GM12878 (cell line): ENCODE data around the gene COG4. TPM values are rescaled to one million over a fixed set of nuclear protein-coding genes. Genes with fewer than 3 reads are reported as not detected.

Experiments
- ASH2L ChIP-seq: fragments of 300-600, 200-600 bp; sonication (generic); IDR thresholded peaks from 2 replicates; pipeline ENCODE4 v1.6.1; 2017; ENCODE audit warnings: low read depth, mild to moderate bottlenecking, borderline replicate concordance
- ATF7 ChIP-seq: fragments of 450-650 bp; IDR thresholded peaks from 2 replicates; pipeline ENCODE4 v1.6.1; 2016; ENCODE audit warnings: low read depth, mild to moderate bottlenecking
- BMI1 ChIP-seq: fragments of 450-650 bp; IDR thresholded peaks from 2 replicates; pipeline ENCODE4 v1.6.1; 2016; ENCODE audit warnings: mild to moderate bottlenecking, moderate library complexity, borderline replicate concordance
- BRCA1 ChIP-seq: IDR thresholded peaks from 2 replicates; pipeline ENCODE4 v1.6.1; 2011; ENCODE audit warnings: low read depth, low read length, improper control_type of control experiment
- E2F8 ChIP-seq: fragments of 450-650 bp; IDR thresholded peaks from 2 replicates; pipeline ENCODE4 v1.6.1; 2018; ENCODE audit warnings: mild to moderate bottlenecking, low read depth, moderate library complexity; ENCODE audit not compliant: partially characterized antibody
- FOXK2 ChIP-seq: fragments of 450-650 bp; IDR thresholded peaks from 2 replicates; pipeline ENCODE4 v1.6.1; 2017; ENCODE audit warnings: mild to moderate bottlenecking, moderate library complexity
- FOXM1 ChIP-seq: IDR thresholded peaks from 2 replicates; pipeline ENCODE4 v1.6.1; 2012; ENCODE audit warnings: low read depth, mild to moderate bottlenecking, inconsistent platforms, low read length, moderate library complexity
- HDGF ChIP-seq: fragments of 450-650 bp; IDR thresholded peaks from 2 replicates; pipeline ENCODE4 v1.6.1; 2016; ENCODE audit warnings: antibody characterized with exemption
- LARP7 ChIP-seq: fragments of 450-650 bp; IDR thresholded peaks from 2 replicates; pipeline ENCODE4 v1.6.1; 2017; ENCODE audit warnings: mild to moderate bottlenecking
- MEF2B ChIP-seq: fragments of 450-650 bp; IDR thresholded peaks from 2 replicates; pipeline ENCODE4 v1.6.1; 2018; ENCODE audit warnings: mild to moderate bottlenecking, moderate library complexity; ENCODE audit not compliant: partially characterized antibody, poor library complexity, severe bottlenecking
- MTA2 ChIP-seq: fragments of 450-650 bp; IDR thresholded peaks from 2 replicates; pipeline ENCODE4 v1.6.1; 2016; ENCODE audit warnings: low read depth, mild to moderate bottlenecking, moderate library complexity
- MXI1 ChIP-seq: fragments of 150-350 bp; IDR thresholded peaks from 2 replicates; pipeline ENCODE4 v1.6.1; 2011; ENCODE audit warnings: low read depth, mild to moderate bottlenecking, inconsistent platforms, low read length, improper control_type of control experiment
- MYB ChIP-seq: fragments of 150-350 bp; IDR thresholded peaks from 2 replicates; pipeline ENCODE4 v1.6.1; 2014; ENCODE audit warnings: mild to moderate bottlenecking, low read depth, low read length, borderline replicate concordance
- NBN ChIP-seq: fragments of 450-650 bp; IDR thresholded peaks from 2 replicates; pipeline ENCODE4 v1.6.1; 2016
- PML ChIP-seq: IDR thresholded peaks from 2 replicates; pipeline ENCODE4 v1.6.1; 2012; ENCODE audit warnings: low read length, inconsistent platforms
- POLR2A ChIP-seq: IDR thresholded peaks from 2 replicates; pipeline ENCODE4 v1.6.1; 2011; ENCODE audit warnings: low read depth, mild to moderate bottlenecking, low read length
- POLR2AphosphoS2 ChIP-seq: IDR thresholded peaks from 2 replicates; pipeline ENCODE4 v1.6.1; 2011; ENCODE audit warnings: low read depth, mild to moderate bottlenecking, low read length, improper control_type of control experiment, moderate library complexity
- PRDM15 ChIP-seq: fragments of 450-650 bp; formaldehyde crosslinking; IDR thresholded peaks from 2 replicates; pipeline ENCODE4 v1.4.0; 2020; ENCODE audit warnings: mild to moderate bottlenecking, moderate library complexity
- RUNX3 ChIP-seq: IDR thresholded peaks from 2 replicates; pipeline ENCODE4 v1.6.1; 2012; ENCODE audit warnings: low read length, inconsistent platforms
- SIN3A ChIP-seq: IDR thresholded peaks from 2 replicates; pipeline ENCODE4 v1.6.1; 2012; ENCODE audit warnings: low read depth, low read length, improper control_type of control experiment
- TAF1 ChIP-seq: IDR thresholded peaks from 2 replicates; pipeline ENCODE4 v1.6.1; 2011; ENCODE audit warnings: mild to moderate bottlenecking, low read depth, low read length, borderline replicate concordance
- ZNF274 ChIP-seq: IDR thresholded peaks from one replicate; pipeline ENCODE4 v1.8.0; 2011; ENCODE audit not compliant: insufficient read length, insufficient read depth
- ZNF384 ChIP-seq: IDR thresholded peaks from 2 replicates; pipeline ENCODE4 v1.6.1; 2012; ENCODE audit warnings: low read depth, mild to moderate bottlenecking, low read length, improper control_type of control experiment, borderline replicate concordance
- polyA plus RNA-seq, 11 experiments: library from polyadenylated mRNA; depleted of rRNA in 4 of 11; unstranded in 6 of 11; stranded (reverse) in 5 of 11; fragments of >200 nt; fragmentation: Nextera tagmentation in 4 of 11; fragmentation: Illumina TruSeq in 1 of 11; extraction: Ambion mirVana in 4 of 11; extraction: Trizol in 1 of 11; gene quantifications; 1 replicate in 1 of 11; 2 replicates in 10 of 11; pipeline versions ENCODE4 v1.2.1 to v1.2.3, GENCODE V29; 2011 to 2016; ENCODE audit warnings: inconsistent platforms in 2 of 11, missing spikeins in 2 of 11, low read depth in 1 of 11
- total RNA-seq, 4 experiments: library from RNA; depleted of rRNA in 3 of 4; stranded (reverse); fragments of >200 nt in 3 of 4; fragmentation: Illumina TruSeq in 1 of 4; extraction: Trizol in 1 of 4; gene quantifications; 2 replicates each; pipeline versions ENCODE4 v1.2.1 to v1.2.3, GENCODE V29; 2013 to 2021
- TF ChIP-seq, protein P1 (sequence below): fragments of 450-650 bp; conservative IDR thresholded peaks from 2 replicates; pipeline ENCODE4 v1.6.1; 2017; ENCODE audit warnings: mild to moderate bottlenecking, moderate library complexity

The COG4 gene
- total and polyA plus RNA-seq, 10 of the 15 experiments (the other 5 are each of a cell fraction or from before 2014, with no cell fraction given) = 7.0 to 57.7 (median 33.0) TPM

- TF ChIP-seq ASH2L = peak; percentile 77; the same call in 1 of the 2 replicates
- TF ChIP-seq MEF2B = peak; percentile 31
- no peak for TF ChIP-seq MYB
- TF ChIP-seq ATF7 = peak; percentile 7; the same call in 1 of the 2 replicates
- TF ChIP-seq BRCA1 = no peak
- no peak for TF ChIP-seq NBN
- TF ChIP-seq SIN3A = peak; percentile 76
- TF ChIP-seq, protein P1, sequence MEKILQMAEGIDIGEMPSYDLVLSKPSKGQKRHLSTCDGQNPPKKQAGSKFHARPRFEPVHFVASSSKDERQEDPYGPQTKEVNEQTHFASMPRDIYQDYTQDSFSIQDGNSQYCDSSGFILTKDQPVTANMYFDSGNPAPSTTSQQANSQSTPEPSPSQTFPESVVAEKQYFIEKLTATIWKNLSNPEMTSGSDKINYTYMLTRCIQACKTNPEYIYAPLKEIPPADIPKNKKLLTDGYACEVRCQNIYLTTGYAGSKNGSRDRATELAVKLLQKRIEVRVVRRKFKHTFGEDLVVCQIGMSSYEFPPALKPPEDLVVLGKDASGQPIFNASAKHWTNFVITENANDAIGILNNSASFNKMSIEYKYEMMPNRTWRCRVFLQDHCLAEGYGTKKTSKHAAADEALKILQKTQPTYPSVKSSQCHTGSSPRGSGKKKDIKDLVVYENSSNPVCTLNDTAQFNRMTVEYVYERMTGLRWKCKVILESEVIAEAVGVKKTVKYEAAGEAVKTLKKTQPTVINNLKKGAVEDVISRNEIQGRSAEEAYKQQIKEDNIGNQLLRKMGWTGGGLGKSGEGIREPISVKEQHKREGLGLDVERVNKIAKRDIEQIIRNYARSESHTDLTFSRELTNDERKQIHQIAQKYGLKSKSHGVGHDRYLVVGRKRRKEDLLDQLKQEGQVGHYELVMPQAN = peak; percentile 87
- peak; percentile 90 for TF ChIP-seq FOXM1
- TF ChIP-seq MXI1 = peak; percentile 84
- peak; percentile 92 for TF ChIP-seq LARP7
- TF ChIP-seq RUNX3 = peak; percentile 64
- peak; percentile 99 for TF ChIP-seq TAF1
- peak; percentile 83; the same call in 1 of the 2 replicates for TF ChIP-seq POLR2AphosphoS2
- TF ChIP-seq HDGF = no peak
- TF ChIP-seq MTA2 = 0 out of 2 replicates have a peak, but pooled peaks have one; percentile 19
- peak; percentile 19; the same call in 1 of the 2 replicates for TF ChIP-seq FOXK2
- TF ChIP-seq PML = peak; percentile 93
- TF ChIP-seq ZNF274 = no peak
- no peak for TF ChIP-seq PRDM15
- peak; percentile 91 for TF ChIP-seq POLR2A
- no peak for TF ChIP-seq E2F8
- TF ChIP-seq ZNF384 = no peak
- no peak for TF ChIP-seq BMI1
These were observed 517 bp upstream of the COG4 start, which contains the start of gene SF3B3 (continued) for GRCh38 chr16:70523743-70524398.
